Measurements from ENCODE around the gene ISOC2.
A peak's percentile ranks its signal among the peaks of the same experiment; 100 is the strongest.

Gene ISOC2

DNA sequence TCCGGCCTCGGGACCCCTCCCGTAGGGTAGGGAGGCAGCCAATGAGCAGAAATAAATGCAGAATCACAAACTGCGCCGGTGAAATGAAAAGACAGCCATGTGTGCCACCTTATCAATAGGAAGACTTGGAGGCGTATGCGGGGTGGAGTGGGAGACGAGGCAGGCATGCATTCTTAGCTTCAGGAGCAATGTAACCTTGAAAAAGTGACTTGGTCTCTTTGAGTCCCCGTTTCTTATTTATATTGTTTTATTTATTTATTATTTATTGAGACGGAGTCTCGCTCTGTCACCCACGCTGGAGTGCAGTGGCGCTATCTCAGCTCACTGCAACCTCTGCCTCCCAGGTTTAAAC, 42.8 kb upstream of the ISOC2 start:
- H4K20me1 ChIP-seq (ENCODE audit: insufficient read depth, low read length) = no peaks in the 10 kb centered on the region
- no peak for DNase-seq
- TF ChIP-seq, protein P1, sequence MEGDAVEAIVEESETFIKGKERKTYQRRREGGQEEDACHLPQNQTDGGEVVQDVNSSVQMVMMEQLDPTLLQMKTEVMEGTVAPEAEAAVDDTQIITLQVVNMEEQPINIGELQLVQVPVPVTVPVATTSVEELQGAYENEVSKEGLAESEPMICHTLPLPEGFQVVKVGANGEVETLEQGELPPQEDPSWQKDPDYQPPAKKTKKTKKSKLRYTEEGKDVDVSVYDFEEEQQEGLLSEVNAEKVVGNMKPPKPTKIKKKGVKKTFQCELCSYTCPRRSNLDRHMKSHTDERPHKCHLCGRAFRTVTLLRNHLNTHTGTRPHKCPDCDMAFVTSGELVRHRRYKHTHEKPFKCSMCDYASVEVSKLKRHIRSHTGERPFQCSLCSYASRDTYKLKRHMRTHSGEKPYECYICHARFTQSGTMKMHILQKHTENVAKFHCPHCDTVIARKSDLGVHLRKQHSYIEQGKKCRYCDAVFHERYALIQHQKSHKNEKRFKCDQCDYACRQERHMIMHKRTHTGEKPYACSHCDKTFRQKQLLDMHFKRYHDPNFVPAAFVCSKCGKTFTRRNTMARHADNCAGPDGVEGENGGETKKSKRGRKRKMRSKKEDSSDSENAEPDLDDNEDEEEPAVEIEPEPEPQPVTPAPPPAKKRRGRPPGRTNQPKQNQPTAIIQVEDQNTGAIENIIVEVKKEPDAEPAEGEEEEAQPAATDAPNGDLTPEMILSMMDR (IDR thresholded peaks at IDR 0.05; ENCODE audit: borderline replicate concordance, extremely low read depth, low read length, poor library complexity, severe bottlenecking) = no peak
- ATAC-seq (ENCODE audit: insufficient read depth, low read depth) = no peak
- H3K9me3 ChIP-seq (ENCODE audit: insufficient read depth, low read length, severe bottlenecking) = peaks cover 3% of the 10 kb centered on the region
- peak overlapping the region; percentile 31 to 61; a peak in 3 of 4 replicates for H3K4me3 ChIP-seq (ENCODE audit: low read depth in 1 of 2, low read length in 2 of 2)
- H3K27ac ChIP-seq (ENCODE audit: low read length) = peak overlapping the region; percentile 97
- H2AFZ ChIP-seq (ENCODE audit: low read depth, low read length) = peak overlapping the region; percentile 100
- H3K79me2 ChIP-seq (ENCODE audit: insufficient read depth, low read length) = no peaks in the 10 kb centered on the region; the same call in 1 of the 2 replicates
- peaks cover 27% of the 10 kb centered on the region for H3K4me1 ChIP-seq (ENCODE audit: insufficient read depth, low read length)
- no peaks in the 10 kb centered on the region for H3K27me3 ChIP-seq (ENCODE audit: insufficient read depth, low read length, poor library complexity)
- peak overlapping the region; percentile 65 for H3K9ac ChIP-seq (ENCODE audit: low read depth, low read length)
- no peaks in the 10 kb centered on the region; the same call in 1 of the 2 replicates for H3K36me3 ChIP-seq (ENCODE audit: insufficient read depth, low read length)
- peak overlapping the region; percentile 85 for H3K4me2 ChIP-seq (ENCODE audit: insufficient read depth, low read length)

DNA sequence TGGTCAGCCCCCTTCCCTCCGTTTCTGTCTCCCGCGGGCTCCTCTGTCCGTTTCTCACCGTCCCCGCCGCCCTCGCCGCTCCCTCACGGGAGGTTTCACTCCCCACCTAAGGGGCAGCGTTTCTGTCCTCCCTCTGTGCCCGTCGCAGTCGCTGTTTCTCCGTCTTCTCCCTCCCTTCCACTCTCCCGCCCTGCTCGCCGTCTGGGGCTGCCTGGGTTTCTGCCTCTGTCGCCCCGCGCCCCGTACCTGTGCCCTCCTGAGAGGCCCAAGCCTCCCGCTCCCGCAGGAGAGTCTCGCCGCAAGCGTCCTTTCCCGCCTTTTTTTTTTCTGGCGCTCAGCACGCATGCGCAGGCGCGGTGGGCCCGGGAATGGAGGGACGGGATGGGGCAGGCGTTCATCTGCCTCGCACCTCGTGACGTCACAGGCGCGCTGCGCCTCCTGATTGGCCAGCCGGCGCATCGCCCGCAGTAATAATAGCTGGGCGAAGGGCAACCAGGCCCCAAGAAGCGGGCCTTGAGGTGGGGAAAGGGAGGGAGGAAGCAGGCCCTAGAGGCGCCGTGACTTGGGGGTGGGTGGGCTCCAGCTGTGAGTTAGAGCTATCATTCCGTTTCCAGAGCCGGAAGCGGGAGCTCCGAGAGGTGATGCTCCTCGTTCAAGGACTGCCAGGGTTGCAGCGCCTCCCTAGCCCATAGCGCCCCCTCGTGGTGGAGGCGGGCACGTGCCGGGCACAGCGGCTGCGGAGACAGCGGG, 42.2 kb upstream of the ISOC2 start:
- TF ChIP-seq, protein P1 (IDR thresholded peaks at IDR 0.05; ENCODE audit: borderline replicate concordance, extremely low read depth, low read length, poor library complexity, severe bottlenecking) = peak; percentile 99
- no peak for TF ChIP-seq EZH2 (IDR thresholded peaks at IDR 0.05; ENCODE audit: borderline replicate concordance, low read depth, low read length, severe bottlenecking)
- ATAC-seq (ENCODE audit: insufficient read depth, low read depth) = peak; percentile 91

GRCh38 chr19:55503157-55503501, 41.7 kb upstream of the ISOC2 start:
- H3K4me3 ChIP-seq (ENCODE audit: low read depth in 1 of 2, low read length in 2 of 2) = peak overlapping the region in 1 of 2 experiments; percentile 61; a peak in 2 of 4 replicates
- H3K9ac ChIP-seq (ENCODE audit: low read depth, low read length) = peak overlapping the region; percentile 65
- ATAC-seq (ENCODE audit: insufficient read depth, low read depth) (no peak), DNase-seq (no peak)
- H2AFZ ChIP-seq (ENCODE audit: low read depth, low read length) = peak overlapping the region; percentile 100
- H3K36me3 ChIP-seq (ENCODE audit: insufficient read depth, low read length) = no peaks in the 10 kb centered on the region; the same call in 1 of the 2 replicates
- H3K79me2 ChIP-seq (ENCODE audit: insufficient read depth, low read length) = no peaks in the 10 kb centered on the region; the same call in 1 of the 2 replicates
- no peaks in the 10 kb centered on the region for H3K27me3 ChIP-seq (ENCODE audit: insufficient read depth, low read length, poor library complexity)
- TF ChIP-seq, protein P1 (IDR thresholded peaks at IDR 0.05; ENCODE audit: borderline replicate concordance, extremely low read depth, low read length, poor library complexity, severe bottlenecking) = no peak
- TF ChIP-seq EZH2 (IDR thresholded peaks at IDR 0.05; ENCODE audit: borderline replicate concordance, low read depth, low read length, severe bottlenecking) = no peak
- H3K27ac ChIP-seq (ENCODE audit: low read length) = peak overlapping the region; percentile 97
- peaks cover 27% of the 10 kb centered on the region for H3K4me1 ChIP-seq (ENCODE audit: insufficient read depth, low read length)
- no peaks in the 10 kb centered on the region for H4K20me1 ChIP-seq (ENCODE audit: insufficient read depth, low read length)
- peak overlapping the region; percentile 85 for H3K4me2 ChIP-seq (ENCODE audit: insufficient read depth, low read length)
- H3K9me3 ChIP-seq (ENCODE audit: insufficient read depth, low read length, severe bottlenecking) = peaks cover 3% of the 10 kb centered on the region

More for the DNA sequence above, 42.2 kb upstream of the ISOC2 start:
- DNase-seq = peak; percentile 95
- H3K9me3 ChIP-seq (ENCODE audit: insufficient read depth, low read length, severe bottlenecking) = peaks cover 3% of the 10 kb centered on the region
- H3K4me2 ChIP-seq (ENCODE audit: insufficient read depth, low read length) = peak overlapping the region; percentile 85
- H3K9ac ChIP-seq (ENCODE audit: low read depth, low read length) = peak overlapping the region; percentile 65
- peak overlapping the region; percentile 97 for H3K27ac ChIP-seq (ENCODE audit: low read length)
- no peaks in the 10 kb centered on the region for H4K20me1 ChIP-seq (ENCODE audit: insufficient read depth, low read length)
- H3K4me1 ChIP-seq (ENCODE audit: insufficient read depth, low read length) = peaks cover 27% of the 10 kb centered on the region
- H3K36me3 ChIP-seq (ENCODE audit: insufficient read depth, low read length) = no peaks in the 10 kb centered on the region; the same call in 1 of the 2 replicates
- no peaks in the 10 kb centered on the region; the same call in 1 of the 2 replicates for H3K79me2 ChIP-seq (ENCODE audit: insufficient read depth, low read length)
- no peaks in the 10 kb centered on the region for H3K27me3 ChIP-seq (ENCODE audit: insufficient read depth, low read length, poor library complexity)
- H2AFZ ChIP-seq (ENCODE audit: low read depth, low read length) = peak overlapping the region; percentile 100
- H3K4me3 ChIP-seq (ENCODE audit: low read depth in 1 of 2, low read length in 2 of 2) = peak overlapping the region; percentile 31 to 61; a peak in 3 of 4 replicates

All from DND-41 (cell line).